ENCODE measurements around the gene TMEM167B. TPM values are rescaled to one million over a fixed set of nuclear protein-coding genes. Genes with fewer than 3 reads are reported as not detected.
"Not testable (repeated sequence)": the region's sequence is repeated elsewhere in the genome, so short reads cannot be mapped to it uniquely, and the experiment has no call there.

Gene TMEM167B
- total RNA-seq, 4 donors from 2014 or later, result 17.5 to 26.3 (median 21.8) TPM

GRCh38 chr1:109046671-109047070, 43.9 kb upstream of the TMEM167B start:
- H3K27ac ChIP-seq, result no peak overlapping the region
- H3K4me3 ChIP-seq, result no peak overlapping the region
- intact Hi-C loops (cut with DNase I; ENCODE audit: low total_unique reads) (no loop called here), in situ Hi-C loops (cut with MboI; ENCODE audit: low sequenced_read_pairs in 4 of 4) (no loop called here)
- DNase-seq (no peak), ATAC-seq (no peak)
- no peaks in the 10 kb centered on the region for H3K4me1 ChIP-seq
- H3K27me3 ChIP-seq, result no peaks in the 10 kb centered on the region
- no peaks in the 10 kb centered on the region for H3K36me3 ChIP-seq
- no peak for TF ChIP-seq POLR2A (IDR thresholded peaks at IDR 0.05)
- TF ChIP-seq CTCF (IDR thresholded peaks at IDR 0.05 in 4 of 5, conservative IDR thresholded peaks at IDR 0.05 in 1 of 5), result no peak
- no peaks in the 10 kb centered on the region for H3K9me3 ChIP-seq

DNA sequence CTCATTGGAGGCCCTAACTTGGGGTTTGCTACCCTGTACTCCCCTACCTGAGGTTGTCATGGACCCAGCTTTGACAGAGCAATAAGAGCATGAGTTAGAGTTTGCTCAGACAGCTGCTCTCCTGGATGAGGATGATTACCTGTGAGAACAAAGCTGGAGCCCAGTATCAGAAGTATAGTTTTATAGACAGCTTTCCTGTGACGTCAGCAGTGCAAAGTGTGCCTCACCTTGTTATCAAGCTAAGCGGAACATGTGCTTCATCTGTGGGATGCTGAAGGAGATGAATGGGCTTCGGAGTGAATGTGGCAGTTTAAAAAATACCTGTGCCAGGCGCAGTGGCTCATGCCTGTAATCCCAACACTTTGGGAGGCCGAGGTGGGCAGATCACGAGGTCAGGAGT, 43.2 kb upstream of the TMEM167B start:
- no peak overlapping the region for H3K4me3 ChIP-seq
- in situ Hi-C loops (cut with MboI; ENCODE audit: low sequenced_read_pairs in 4 of 4), result no loop called here
- TF ChIP-seq CTCF (IDR thresholded peaks at IDR 0.05 in 4 of 5, conservative IDR thresholded peaks at IDR 0.05 in 1 of 5) (no peak), POLR2A (IDR thresholded peaks at IDR 0.05) (no peak)
- ATAC-seq, result no peak
- H3K4me1 ChIP-seq, result no peaks in the 10 kb centered on the region
- H3K27ac ChIP-seq, result no peak overlapping the region
- DNase-seq, result no peak
- intact Hi-C loops (cut with DNase I; ENCODE audit: low total_unique reads), result no loop called here
- no peaks in the 10 kb centered on the region for H3K36me3 ChIP-seq
- no peaks in the 10 kb centered on the region for H3K9me3 ChIP-seq
- no peaks in the 10 kb centered on the region for H3K27me3 ChIP-seq

GRCh38 chr1:109048335-109048734, 42.2 kb upstream of the TMEM167B start:
- H3K27ac ChIP-seq, result no peak overlapping the region
- no peak overlapping the region for H3K4me3 ChIP-seq
- ATAC-seq (no peak), DNase-seq (no peak)
- no peaks in the 10 kb centered on the region for H3K4me1 ChIP-seq
- in situ Hi-C loops (cut with MboI; ENCODE audit: low sequenced_read_pairs in 4 of 4), result no loop called here
- H3K27me3 ChIP-seq, result no peaks in the 10 kb centered on the region
- no peaks in the 10 kb centered on the region for H3K9me3 ChIP-seq
- TF ChIP-seq POLR2A (IDR thresholded peaks at IDR 0.05) (no peak), CTCF (IDR thresholded peaks at IDR 0.05 in 4 of 5, conservative IDR thresholded peaks at IDR 0.05 in 1 of 5) (no peak)
- no peaks in the 10 kb centered on the region for H3K36me3 ChIP-seq
- intact Hi-C loops (cut with DNase I; ENCODE audit: low total_unique reads), result no loop called here

DNA sequence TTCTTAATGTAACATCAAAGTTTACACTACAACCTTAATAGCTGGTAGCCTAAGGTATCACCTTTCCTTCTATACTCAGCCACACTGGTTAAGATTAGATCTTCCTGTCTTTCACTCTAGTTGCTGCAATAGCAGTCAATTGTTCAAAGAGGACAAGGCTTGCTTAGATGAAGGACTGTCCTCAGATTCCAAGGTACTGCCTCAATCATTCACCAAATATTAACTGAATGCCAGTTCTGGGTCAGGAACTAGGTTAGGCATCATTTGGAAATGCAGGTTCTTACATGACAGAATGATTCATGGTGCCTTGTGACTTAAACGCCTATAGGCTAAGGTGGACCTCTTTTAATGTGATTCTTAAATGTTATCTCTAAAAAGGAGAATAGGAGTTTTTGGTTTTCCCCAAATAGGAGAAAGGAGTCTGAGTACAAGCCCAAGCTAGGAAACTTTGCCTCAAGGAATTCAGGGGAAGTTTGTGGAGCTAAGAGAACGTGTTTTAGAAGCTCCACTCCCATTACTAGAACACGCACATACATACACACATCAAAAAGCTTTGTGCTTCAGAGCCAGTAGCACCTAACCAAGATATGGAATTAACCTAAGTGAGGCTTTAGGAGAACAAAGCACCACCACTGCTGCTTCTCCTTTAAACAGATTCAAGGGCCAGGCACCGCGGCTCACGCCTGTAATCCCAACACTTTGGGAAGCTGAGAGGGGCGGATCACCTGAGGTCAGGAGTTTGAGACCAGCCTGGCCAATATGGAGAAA, 40.2 kb upstream of the TMEM167B start:
- no peak overlapping the region for H3K4me3 ChIP-seq
- DNase-seq, result no peak
- ATAC-seq, result no peak
- H3K4me1 ChIP-seq, result no peaks in the 10 kb centered on the region
- H3K27me3 ChIP-seq, result no peaks in the 10 kb centered on the region
- intact Hi-C loops (cut with DNase I; ENCODE audit: low total_unique reads), result no loop called here
- H3K36me3 ChIP-seq, result no peaks in the 10 kb centered on the region
- TF ChIP-seq CTCF (IDR thresholded peaks at IDR 0.05 in 4 of 5, conservative IDR thresholded peaks at IDR 0.05 in 1 of 5), result no peak
- no peak for TF ChIP-seq POLR2A (IDR thresholded peaks at IDR 0.05)
- no peaks in the 10 kb centered on the region for H3K9me3 ChIP-seq
- in situ Hi-C loops (cut with MboI; ENCODE audit: low sequenced_read_pairs in 4 of 4), result no loop called here
- H3K27ac ChIP-seq, result no peak overlapping the region

- H3K27me3 ChIP-seq; H3K27ac ChIP-seq; H3K9me3 ChIP-seq; intact Hi-C loops (cut with DNase I; ENCODE audit: low total_unique reads); DNase-seq; H3K36me3 ChIP-seq; H3K4me1 ChIP-seq; H3K4me3 ChIP-seq; in situ Hi-C loops (cut with MboI; ENCODE audit: low sequenced_read_pairs in 4 of 4); ATAC-seq: not testable (repeated sequence)
These were observed 38.4 kb upstream of the TMEM167B start for GRCh38 chr1:109052145-109052544.
